GM18861 (cell line): ENCODE results near the gene PHLDA2.
"Not testable (repeated sequence)": the region's sequence is repeated elsewhere in the genome, so short reads cannot be mapped to it uniquely, and the experiment has no call there.

Experiments used
- ATAC-seq: cut with Tn5 transposase; IDR thresholded peaks from one replicate; pipeline ENCODE4 v1.9.1; 2021; ENCODE audit not compliant: unreplicated experiment

PHLDA2 gene

GRCh38 chr11:2945031-2945756 lies 16.0 kb upstream of the PHLDA2 start:
- ATAC-seq = no peak

GRCh38 chr11:2944530-2944929 lies 15.3 kb upstream of the PHLDA2 start:
- ATAC-seq = no peak

GRCh38 chr11:2943711-2944118 lies 14.5 kb upstream of the PHLDA2 start:
- ATAC-seq = no peak

GRCh38 chr11:2942872-2943710 lies 13.9 kb upstream of the PHLDA2 start:
- no peak for ATAC-seq

GRCh38 chr11:2942447-2942846 lies 13.2 kb upstream of the PHLDA2 start:
- ATAC-seq = no peak

- ATAC-seq = no peak
Observed at GRCh38 chr11:2940921-2941821, 12.0 kb upstream of the PHLDA2 start.

GRCh38 chr11:2940147-2940920 lies 11.1 kb upstream of the PHLDA2 start:
- ATAC-seq = no peak

- not testable (repeated sequence) for ATAC-seq
Observed at GRCh38 chr11:2938458-2939418, 9.5 kb upstream of the PHLDA2 start.

- not testable (repeated sequence) for ATAC-seq
Observed at GRCh38 chr11:2937641-2938457, 8.6 kb upstream of the PHLDA2 start.

- no peak for ATAC-seq
Observed at GRCh38 chr11:2934611-2935239, 5.5 kb upstream of the PHLDA2 start.

- no peak for ATAC-seq
Observed at GRCh38 chr11:2934021-2934550, 4.9 kb upstream of the PHLDA2 start.

- peak; percentile 34 for ATAC-seq
Observed at GRCh38 chr11:2933375-2934020, 4.3 kb upstream of the PHLDA2 start.

- ATAC-seq = no peak
Observed at GRCh38 chr11:2932850-2933251, 3.6 kb upstream of the PHLDA2 start.

- ATAC-seq = no peak
Observed at GRCh38 chr11:2931771-2932738, 2.8 kb upstream of the PHLDA2 start.

GRCh38 chr11:2931420-2931746 lies 2.2 kb upstream of the PHLDA2 start:
- ATAC-seq = no peak

- no peak for ATAC-seq
Observed at GRCh38 chr11:2930704-2931419, 1.6 kb upstream of the PHLDA2 start.
